GM21447 (cell line): ENCODE results near the gene MTARC2.
"Not testable (repeated sequence)": the region's sequence is repeated elsewhere in the genome, so short reads cannot be mapped to it uniquely, and the experiment has no call there.

Experiments
- ATAC-seq: cut with Tn5 transposase; IDR thresholded peaks from one replicate; pipeline ENCODE4 v1.9.1; 2021; ENCODE audit not compliant: unreplicated experiment

The MTARC2 gene

DNA sequence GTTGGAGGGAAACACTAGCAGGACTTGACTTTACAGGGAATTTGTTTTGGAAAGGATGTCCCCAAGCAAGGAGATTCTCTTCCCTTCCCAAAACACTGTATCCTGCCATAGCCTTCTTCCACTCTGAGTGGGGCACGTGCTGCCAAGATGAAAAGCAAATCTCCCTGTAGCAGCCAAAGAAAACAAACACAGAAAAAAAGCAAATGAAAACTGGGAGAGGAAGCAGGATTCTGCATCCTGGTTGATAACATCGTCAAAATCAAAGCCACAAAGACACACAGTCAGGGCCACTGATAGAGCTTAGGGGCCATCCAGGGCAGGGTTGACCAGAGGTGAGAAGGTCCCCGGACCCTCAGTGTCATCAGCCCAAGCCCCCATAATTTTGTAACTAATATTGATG, 16.0 kb upstream of the MTARC2 start:
- no peak for ATAC-seq

- ATAC-seq: peak; percentile 16
These were observed 15.5 kb upstream of the MTARC2 start for GRCh38 chr1:220732621-220733020.

DNA sequence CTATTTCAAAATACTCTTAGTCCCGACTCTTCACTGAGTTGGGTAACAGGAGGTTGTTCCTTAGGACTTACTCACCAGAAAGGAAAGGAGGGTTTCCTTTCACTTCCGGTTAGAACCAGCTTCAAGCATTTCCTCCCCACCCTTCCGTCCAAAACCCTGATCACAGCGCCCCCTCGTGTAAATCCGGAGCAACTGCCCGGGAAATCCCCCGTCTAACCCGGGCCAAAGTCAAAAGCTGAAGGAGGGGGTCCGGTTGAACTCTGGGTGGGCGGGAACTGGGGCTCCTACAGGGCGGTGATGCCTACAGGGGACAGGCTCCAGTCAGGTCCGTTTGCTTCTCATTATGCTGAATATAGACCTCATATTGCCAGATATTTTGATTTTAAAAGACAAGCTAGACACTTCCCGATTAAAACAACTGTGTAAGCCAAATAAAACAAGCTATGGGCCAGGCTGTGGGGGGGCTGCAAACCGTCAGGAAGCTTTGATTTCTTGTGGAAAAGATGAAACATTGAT, 15.0 kb upstream of the MTARC2 start:
- peak; percentile 93 for ATAC-seq

- no peak for ATAC-seq
These were observed 13.4 kb upstream of the MTARC2 start for GRCh38 chr1:220734571-220735326.

GRCh38 chr1:220736283-220736682, 11.8 kb upstream of the MTARC2 start:
- ATAC-seq: not testable (repeated sequence)

DNA sequence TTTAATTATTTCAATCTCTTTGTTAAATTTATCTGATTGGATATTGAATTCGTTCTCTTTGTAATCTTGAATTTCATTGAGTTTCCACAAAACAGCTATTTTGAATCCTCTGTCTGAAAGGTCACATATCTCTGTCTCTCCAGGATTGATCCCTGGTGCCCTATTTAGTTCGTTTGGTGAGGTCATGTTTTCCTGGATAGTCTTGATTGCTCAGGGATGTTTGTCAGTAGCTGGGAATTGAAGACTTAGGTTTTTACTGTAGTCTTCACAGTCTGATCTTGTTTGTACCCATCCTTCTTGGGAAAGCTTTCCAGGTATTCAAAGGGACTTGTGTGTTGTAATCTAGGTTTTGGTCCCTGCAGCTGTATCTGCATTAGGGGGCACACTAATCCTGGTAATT, 6.8 kb upstream of the MTARC2 start:
- no peak for ATAC-seq

- ATAC-seq: no peak
These were observed 6.3 kb upstream of the MTARC2 start for GRCh38 chr1:220741825-220742224.

GRCh38 chr1:220742520-220742919, 5.6 kb upstream of the MTARC2 start:
- ATAC-seq: no peak

- ATAC-seq: no peak
These were observed 1.3 kb upstream of the MTARC2 start for GRCh38 chr1:220746851-220747250.

GRCh38 chr1:220747437-220748088, 559 bp upstream of the MTARC2 start:
- no peak for ATAC-seq

GRCh38 chr1:220748936-220749335, 814 bp downstream of the MTARC2 start:
- ATAC-seq: no peak

DNA sequence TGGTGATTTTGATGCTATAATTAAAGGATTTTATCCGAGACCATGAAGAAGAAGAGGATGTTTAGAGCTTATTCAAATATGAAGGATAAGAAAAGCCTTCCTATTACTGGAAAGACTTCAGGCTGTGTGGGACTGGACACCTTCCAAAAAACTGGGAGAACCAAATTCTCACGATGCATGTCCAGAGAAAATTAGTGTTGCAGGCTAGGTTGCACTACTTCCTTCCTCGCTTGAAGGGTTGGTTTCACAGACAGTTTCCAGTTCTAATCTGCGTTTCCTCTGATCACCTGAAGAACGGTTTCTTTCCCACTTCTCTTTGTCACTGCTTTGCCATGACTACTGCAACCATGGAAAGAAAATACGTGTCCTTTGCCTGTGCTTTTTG, 2.0 kb downstream of the MTARC2 start:
- no peak for ATAC-seq

DNA sequence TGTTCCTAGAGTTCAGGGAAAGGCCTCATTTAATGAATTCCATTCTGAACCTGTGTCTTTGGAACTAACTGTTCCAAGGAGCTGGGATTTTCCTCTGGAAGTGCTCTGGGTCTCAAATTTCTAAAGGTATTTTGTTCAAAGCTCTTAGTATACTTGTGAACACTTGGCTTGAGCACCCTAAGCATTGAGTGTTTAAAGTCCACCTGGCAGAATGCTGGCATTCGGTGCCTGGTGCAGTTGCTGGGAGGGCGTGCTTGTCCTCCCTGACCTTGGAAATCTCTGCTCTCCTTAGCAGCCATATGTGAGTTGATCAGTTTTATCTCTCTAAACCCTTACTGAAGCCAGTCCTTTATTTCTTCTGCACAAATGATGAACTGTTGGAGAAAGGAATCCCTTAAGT, 3.0 kb downstream of the MTARC2 start:
- ATAC-seq: no peak

DNA sequence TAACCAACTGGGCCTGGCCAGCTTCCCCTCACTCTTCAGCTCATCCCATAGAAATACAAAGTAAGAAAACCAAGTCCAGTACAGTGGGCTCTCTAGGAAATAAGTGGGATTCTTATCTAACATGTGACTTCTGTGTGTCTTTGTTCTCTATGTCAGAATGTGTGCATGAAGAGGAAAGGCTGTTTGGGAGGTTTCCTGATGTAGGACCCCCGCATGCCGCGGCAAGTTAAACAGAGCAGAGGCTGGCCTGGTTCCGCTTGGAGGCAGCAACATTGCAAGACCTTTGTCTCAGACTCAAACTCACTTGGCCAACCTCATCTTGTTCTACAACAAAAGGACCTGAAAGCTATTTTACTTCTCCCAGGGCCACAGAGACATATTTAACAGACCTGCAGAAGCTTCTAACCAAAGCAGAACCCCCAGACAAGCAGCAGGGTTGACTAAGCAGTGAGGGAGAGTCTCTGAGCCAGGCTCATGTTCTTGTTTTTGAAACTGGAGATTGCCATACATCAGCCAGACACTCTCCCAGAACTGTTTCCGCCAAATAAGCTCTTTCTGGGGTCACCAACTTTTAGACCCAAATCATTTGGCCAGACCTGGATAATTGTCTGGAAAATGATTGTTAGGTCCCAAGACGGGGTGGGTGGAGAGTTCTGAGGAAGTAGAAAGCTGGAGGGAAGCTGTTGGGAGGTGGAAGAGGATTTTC, 6.2 kb downstream of the MTARC2 start:
- no peak for ATAC-seq

- no peak for ATAC-seq
These were observed 6.8 kb downstream of the MTARC2 start for GRCh38 chr1:220754918-220755295.

GRCh38 chr1:220755309-220755708, 7.2 kb downstream of the MTARC2 start:
- ATAC-seq: no peak

DNA sequence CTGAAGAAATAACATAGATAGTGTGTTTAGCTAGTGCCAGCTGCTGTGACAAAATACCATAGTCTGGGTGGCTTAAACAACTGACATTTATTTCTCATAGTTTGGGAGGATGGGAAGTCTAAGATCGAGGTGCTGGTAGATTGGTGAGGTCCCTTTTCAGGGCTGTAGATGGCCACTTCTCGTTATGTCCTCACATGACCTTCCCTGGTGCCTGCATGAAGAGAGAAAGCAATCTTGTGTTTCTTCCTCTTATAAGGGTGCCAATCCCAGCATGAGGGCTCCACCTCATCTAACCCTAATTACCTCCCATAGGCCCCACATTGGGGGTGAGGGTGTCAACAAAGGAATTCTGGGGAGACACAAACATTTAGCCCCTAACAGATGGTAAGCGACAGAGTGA, 9.3 kb downstream of the MTARC2 start:
- ATAC-seq: no peak

- no peak for ATAC-seq
These were observed 11.0 kb downstream of the MTARC2 start for GRCh38 chr1:220759147-220759546.

DNA sequence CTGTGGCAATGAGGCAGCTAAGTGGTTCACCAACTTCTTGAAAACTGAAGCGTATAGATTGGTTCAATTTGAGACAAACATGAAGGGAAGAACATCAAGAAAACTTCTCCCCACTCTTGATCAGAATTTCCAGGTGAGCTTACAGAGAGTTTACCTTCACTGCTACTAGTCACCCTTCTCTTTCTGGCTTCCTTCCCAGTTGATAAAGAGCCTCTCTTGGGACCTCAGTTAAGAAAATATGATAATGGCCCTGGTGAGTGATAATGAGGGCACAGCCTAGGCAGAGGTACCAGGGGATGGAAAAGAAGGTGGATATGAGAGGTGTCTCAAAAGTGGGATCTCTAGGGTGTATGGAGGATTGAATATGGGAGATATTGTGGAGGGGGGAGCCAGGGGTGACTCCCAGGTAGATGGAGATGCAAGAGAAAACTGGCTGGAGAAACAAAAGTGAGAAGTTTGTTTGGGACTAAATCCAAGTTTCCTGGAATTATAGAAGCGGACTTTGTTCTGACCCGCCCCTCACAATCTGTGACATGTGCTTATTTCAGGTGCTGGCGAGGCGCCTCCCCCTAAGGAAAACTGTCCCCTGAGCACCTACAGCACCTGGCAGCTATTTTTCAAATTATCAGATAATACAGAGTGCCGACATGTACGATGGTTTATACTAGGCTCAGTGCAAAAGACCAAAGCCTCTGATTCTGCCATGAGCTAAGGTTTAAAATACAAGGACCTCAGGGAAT, 13.7 kb downstream of the MTARC2 start:
- no peak for ATAC-seq

DNA sequence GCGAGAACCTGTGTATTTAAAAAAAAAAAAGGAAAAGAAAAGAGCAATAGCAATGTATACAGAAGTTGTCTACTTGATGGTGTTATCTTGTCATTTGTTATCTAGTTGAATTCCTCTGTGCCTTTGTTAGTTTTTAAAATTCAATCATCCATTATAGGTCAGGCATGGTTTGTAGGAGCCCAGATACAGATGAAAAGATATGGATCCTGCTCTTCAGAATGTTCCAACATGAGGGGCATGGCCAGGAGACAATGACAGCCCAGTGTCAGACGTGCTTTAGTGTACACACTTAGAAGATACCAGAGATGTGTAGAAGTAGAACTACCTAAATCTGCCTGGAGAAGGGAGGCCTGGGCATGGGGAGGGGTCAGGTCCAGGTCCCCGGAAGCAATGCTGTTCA, 16.6 kb downstream of the MTARC2 start:
- ATAC-seq: no peak
